Measurements from ENCODE around the gene LYG2. TPM values are rescaled to one million over a fixed set of nuclear protein-coding genes. Genes with fewer than 3 reads are reported as not detected.

LYG2 gene
- total and polyA plus RNA-seq, 2 of the 4 experiments (the other 2 are of a cell fraction) = not detected

DNA sequence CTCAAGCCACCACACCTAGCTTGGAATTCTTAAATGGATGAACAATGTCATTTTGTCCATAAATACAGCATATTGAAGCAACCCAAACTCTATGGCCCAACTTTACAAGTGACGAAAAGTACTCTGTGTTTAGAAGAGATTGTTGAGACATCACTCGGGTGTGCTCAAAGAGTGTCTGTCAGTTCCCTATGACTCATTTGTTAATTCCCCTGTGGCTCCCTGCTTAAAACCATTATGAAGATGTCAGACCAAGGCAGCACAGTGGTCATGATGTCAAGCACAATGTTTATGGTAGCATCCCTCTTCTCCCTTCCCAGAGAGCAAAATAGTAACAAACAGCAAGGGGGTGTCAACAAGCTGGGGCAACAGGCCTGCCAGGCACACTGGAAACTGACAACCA is 42.5 kb upstream of the LYG2 start:
- H4K5ac ChIP-seq (ENCODE audit: low read depth, low read length) = no peak overlapping the region
- H4K8ac ChIP-seq (ENCODE audit: low read depth in 2 of 2, low read length in 2 of 2) = no peak overlapping the region
- in situ Hi-C loops (cut with MboI; ENCODE audit: low sequenced_read_pairs) (no loop called here), dilution Hi-C loops (cut with HindIII; ENCODE audit: low sequenced_read_pairs, unreplicated experiment) (no loop called here), intact Hi-C loops (cut with micrococcal nuclease) (no loop called here)
- no peak overlapping the region for H3K56ac ChIP-seq (ENCODE audit: extremely low read depth, insufficient read depth, low read length)
- DNase-seq (peak; percentile 4), ATAC-seq (ENCODE audit: low read depth) (0 out of 2 replicates have a peak, but pooled peaks have one; percentile 21)
- no peak overlapping the region for H2BK5ac ChIP-seq (ENCODE audit: low read depth, low read length, poor library complexity, severe bottlenecking)
- H3K27ac ChIP-seq (ENCODE audit: insufficient read depth, low read length) = no peak overlapping the region
- no peak overlapping the region for H3K23ac ChIP-seq (ENCODE audit: low read depth, low read length)
- no peaks in the 10 kb centered on the region for H3K36me3 ChIP-seq (ENCODE audit: control insufficient read depth, insufficient read depth, low read length)
- H3K4me2 ChIP-seq (ENCODE audit: low read depth, low read length) = no peak overlapping the region
- H3K27me3 ChIP-seq (ENCODE audit: control insufficient read depth, insufficient read depth, low read length) = no peaks in the 10 kb centered on the region
- 40% methylated on average over 1 of the region's 2 CpGs; no CpG with 5 or more reads in 1 of the 2 experiments for WGBS, 2 experiments (ENCODE audit: extremely low coverage in 2 of 2, insufficient read length in 1 of 2)
- no peak overlapping the region for H3K4me3 ChIP-seq (ENCODE audit: insufficient read depth, low read depth, low read length)
- no peaks in the 10 kb centered on the region for H3K9me3 ChIP-seq (ENCODE audit: control insufficient read depth, insufficient read depth, low read length)
- no TSS peak for BruUV-seq (replicated peaks)
- no peak overlapping the region for H4K91ac ChIP-seq (ENCODE audit: insufficient read depth, low read depth, low read length)
- no peaks in the 10 kb centered on the region for H3K9me1 ChIP-seq (ENCODE audit: insufficient read depth, low read length)
- no peak overlapping the region for H3K18ac ChIP-seq (ENCODE audit: low read depth, low read length)
- no peaks in the 10 kb centered on the region for H4K20me1 ChIP-seq (ENCODE audit: insufficient read depth, low read length)
- H3K14ac ChIP-seq (replicated peaks; ENCODE audit: low read depth, low read length) = no peak overlapping the region
- H3K4ac ChIP-seq (ENCODE audit: low read depth, low read length) = no peak overlapping the region
- H2AFZ ChIP-seq (replicated peaks; ENCODE audit: low read length, poor library complexity) = no peak overlapping the region
- no peak overlapping the region for H2BK15ac ChIP-seq (ENCODE audit: low read depth, low read length)
- H3K9ac ChIP-seq (ENCODE audit: low read depth, low read length) = no peak overlapping the region
- TF ChIP-seq CHD1 (IDR thresholded peaks at IDR 0.05; ENCODE audit: low read depth, low read length) = no peak
- no peak for TF ChIP-seq MXI1 (IDR thresholded peaks at IDR 0.05; ENCODE audit: borderline replicate concordance, low read depth, low read length)
- no peak overlapping the region for H2AK9ac ChIP-seq (replicated peaks; ENCODE audit: low read depth, low read length, poor library complexity)
- no peak overlapping the region for H2BK120ac ChIP-seq (ENCODE audit: low read depth, low read length)
- CTCF ChIA-PET = no interaction called here
- POLR2A ChIA-PET (ENCODE audit: unreplicated experiment) = no interaction called here
- H3K4me1 ChIP-seq (ENCODE audit: control insufficient read depth, insufficient read depth, low read length) = no peaks in the 10 kb centered on the region
- no peak overlapping the region for H2BK20ac ChIP-seq (ENCODE audit: low read depth, low read length)
- no peaks in the 10 kb centered on the region for H3K79me1 ChIP-seq (ENCODE audit: low read depth in 1 of 2, low read length in 2 of 2)
- no peak overlapping the region for H2AK5ac ChIP-seq (ENCODE audit: low read depth, low read length)
